Measurements from ENCODE around the gene RAB44.

RAB44 gene

GRCh38 chr6:36769183-36769675 is 71.6 kb downstream of the RAB44 start:
- no peak for DNase-seq (ENCODE audit: low read depth in 1 of 2, low spot score in 1 of 2)

DNA sequence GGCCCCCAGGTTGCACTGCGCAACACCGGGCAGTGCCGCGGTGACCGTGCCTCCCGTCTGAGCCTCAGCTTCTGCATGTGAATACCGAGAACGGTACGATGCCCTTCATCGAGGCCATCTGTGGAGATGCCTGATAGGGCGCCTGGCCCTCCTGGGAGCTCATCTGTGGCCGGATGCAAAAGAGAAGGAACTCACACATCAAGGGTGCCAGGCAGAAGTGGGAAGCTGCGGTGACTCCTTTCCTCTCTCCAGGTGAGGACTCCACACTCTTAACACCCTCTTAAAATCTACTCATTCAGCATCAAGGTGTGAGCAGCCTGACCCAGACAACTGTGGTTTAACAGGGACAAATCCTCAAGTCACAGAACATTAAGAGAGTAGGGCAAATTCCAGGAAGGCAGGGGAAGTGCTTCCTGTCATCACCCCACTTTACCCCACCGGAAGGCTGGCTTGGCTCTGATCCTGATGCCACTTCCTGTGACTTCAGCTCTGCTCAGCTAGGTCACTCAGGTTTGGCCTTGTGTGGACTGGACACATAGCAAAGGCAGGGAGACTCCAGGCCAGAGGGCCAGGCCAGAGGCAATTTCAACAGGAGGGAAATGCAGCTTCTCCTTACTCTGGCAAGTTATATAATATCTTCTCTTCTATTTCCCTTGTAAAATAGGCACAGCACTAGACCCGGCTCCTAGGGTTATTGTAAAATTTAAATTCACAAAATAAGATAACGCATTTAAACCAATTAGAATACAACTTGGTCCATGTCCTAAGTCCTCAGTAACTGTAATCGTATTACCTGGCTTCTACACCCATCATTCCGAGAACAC is 72.3 kb downstream of the RAB44 start:
- no peak for DNase-seq (ENCODE audit: low read depth in 1 of 2, low spot score in 1 of 2)

GRCh38 chr6:36771145-36771544 is 73.5 kb downstream of the RAB44 start:
- DNase-seq (ENCODE audit: low read depth in 1 of 2, low spot score in 1 of 2) = no peak

DNA sequence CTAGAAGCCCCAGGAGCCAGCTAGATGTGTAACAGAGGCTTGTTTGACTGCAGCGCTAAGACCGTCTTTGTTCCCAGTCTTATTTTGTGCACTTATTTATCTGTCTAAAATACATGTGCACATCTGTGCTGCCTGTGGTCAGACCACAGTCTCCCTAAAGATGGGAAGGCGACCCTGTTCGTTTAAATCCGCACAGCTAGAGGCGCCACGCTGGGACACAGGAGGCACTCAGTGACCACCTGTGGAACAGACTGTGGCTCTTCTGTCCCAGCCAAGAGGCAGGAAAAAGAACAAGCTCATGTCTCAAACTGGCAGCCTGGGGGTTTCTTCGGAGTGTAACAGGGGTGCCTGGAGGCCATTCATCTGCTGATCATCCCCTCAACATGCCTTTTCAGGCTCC is 74.8 kb downstream of the RAB44 start:
- DNase-seq (ENCODE audit: low read depth in 1 of 2, low spot score in 1 of 2) = no peak

- DNase-seq (ENCODE audit: low read depth in 1 of 2, low spot score in 1 of 2) = no peak
Measured at GRCh38 chr6:36774331-36774730, 76.7 kb downstream of the RAB44 start.

DNA sequence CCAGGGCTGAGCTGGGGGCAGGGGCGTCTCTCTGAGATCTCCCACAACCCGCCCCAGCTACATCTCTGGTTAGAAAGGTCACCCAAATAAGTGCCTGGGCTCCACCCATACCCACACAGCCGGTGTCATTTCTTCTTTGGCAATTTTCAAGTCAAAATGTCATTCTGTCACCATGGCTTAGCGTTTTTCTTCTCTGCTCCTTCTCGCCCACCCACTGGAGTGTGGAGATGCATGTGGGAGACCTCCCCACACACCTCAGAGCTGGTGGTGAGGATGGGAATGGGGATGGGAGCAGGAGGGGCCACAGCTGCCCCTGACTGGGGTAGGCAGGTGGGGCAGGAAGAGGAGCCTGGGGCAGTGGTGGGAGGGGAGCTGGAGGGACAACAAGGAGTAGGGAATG is 78.5 kb downstream of the RAB44 start:
- no peak for DNase-seq (ENCODE audit: low read depth in 1 of 2, low spot score in 1 of 2)

GRCh38 chr6:36777801-36778200 is 80.2 kb downstream of the RAB44 start:
- DNase-seq (ENCODE audit: low read depth in 1 of 2, low spot score in 1 of 2) = no peak

DNA sequence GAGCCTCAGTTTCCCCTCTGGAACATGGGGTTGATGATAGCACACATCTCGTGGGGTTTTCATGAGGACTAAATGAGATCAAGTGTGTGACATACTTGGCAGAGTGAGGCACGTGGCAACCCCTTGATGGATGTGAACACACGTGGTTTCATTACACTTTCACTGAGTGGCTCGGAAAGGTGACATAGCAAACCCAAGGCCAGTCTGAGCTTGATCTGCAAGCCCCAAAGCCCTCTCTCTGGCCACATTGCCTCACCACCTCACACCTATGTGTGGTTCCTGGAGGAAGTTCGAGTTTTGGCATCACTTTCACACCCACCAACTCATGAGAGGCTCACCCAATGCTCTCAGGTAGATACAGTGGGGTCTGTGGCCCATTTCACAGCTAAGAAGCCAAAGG is 81.6 kb downstream of the RAB44 start:
- DNase-seq (ENCODE audit: low read depth in 1 of 2, low spot score in 1 of 2) = no peak

DNA sequence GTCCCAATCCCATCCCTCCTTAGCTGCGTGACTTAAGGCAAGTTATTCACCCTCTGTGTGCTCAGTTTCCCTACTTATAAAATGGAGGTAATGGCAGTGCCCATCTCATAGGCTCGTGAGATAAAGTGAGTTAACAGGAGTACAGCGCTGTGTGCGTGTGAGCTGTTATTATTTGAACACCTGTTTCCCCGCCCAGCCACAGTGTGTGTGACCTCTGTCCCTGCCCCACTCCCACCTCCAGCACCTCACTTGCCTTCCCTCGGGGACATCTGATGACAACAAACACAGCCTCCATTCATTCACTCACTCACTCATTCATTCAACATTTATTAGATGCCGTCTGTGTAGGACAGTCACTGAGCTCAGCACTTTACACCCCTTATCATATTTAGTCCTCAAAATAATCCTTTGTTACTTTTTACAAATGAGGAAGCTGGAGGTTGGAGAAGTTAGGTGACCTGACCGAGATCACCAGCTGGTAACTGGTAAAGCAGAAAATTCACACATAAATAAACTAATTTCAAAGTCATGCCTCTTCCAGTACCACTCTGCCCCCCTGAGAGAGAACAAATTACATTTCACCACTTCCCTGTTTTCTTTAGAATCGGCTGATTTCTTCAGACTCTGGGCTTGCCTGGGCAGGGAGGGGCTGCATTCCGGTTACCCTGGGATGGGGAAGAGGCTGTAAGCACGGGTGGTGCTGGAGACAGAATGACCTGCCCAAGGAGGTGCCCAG is 83.0 kb downstream of the RAB44 start:
- no peak for DNase-seq (ENCODE audit: low read depth in 1 of 2, low spot score in 1 of 2)

GRCh38 chr6:36781669-36782068 is 84.0 kb downstream of the RAB44 start:
- no peak for DNase-seq (ENCODE audit: low read depth in 1 of 2, low spot score in 1 of 2)

Data from activated T-helper 1 cell treated with anti-CD3 and anti-CD28 coated beads, Interleukin-2, amount 50 U/mL, for 16 hours (primary cell).